Fibroblast of peridontal ligament (primary cell): ENCODE data around the gene MIP.
A peak's percentile ranks its signal among the peaks of the same experiment; 100 is the strongest.
"Not testable (repeated sequence)": the region's sequence is repeated elsewhere in the genome, so short reads cannot be mapped to it uniquely, and the experiment has no call there.

Experiments
- DNase-seq: peaks from one replicate; pipeline ENCODE4 v3.0.0-alpha.2; 2010; ENCODE audit errors: extremely low read depth

Gene MIP

GRCh38 chr12:56468216-56469006, 14.0 kb upstream of the MIP start, which contains the start of gene SPRYD4:
Gene SPRYD4 (plus strand): TSS chr12:56468578. CDS start chr12:56468592, 14 bp downstream.
- DNase-seq, result peak; percentile 89

GRCh38 chr12:56462565-56462964, 8.1 kb upstream of the MIP start:
- DNase-seq, result no peak

DNA sequence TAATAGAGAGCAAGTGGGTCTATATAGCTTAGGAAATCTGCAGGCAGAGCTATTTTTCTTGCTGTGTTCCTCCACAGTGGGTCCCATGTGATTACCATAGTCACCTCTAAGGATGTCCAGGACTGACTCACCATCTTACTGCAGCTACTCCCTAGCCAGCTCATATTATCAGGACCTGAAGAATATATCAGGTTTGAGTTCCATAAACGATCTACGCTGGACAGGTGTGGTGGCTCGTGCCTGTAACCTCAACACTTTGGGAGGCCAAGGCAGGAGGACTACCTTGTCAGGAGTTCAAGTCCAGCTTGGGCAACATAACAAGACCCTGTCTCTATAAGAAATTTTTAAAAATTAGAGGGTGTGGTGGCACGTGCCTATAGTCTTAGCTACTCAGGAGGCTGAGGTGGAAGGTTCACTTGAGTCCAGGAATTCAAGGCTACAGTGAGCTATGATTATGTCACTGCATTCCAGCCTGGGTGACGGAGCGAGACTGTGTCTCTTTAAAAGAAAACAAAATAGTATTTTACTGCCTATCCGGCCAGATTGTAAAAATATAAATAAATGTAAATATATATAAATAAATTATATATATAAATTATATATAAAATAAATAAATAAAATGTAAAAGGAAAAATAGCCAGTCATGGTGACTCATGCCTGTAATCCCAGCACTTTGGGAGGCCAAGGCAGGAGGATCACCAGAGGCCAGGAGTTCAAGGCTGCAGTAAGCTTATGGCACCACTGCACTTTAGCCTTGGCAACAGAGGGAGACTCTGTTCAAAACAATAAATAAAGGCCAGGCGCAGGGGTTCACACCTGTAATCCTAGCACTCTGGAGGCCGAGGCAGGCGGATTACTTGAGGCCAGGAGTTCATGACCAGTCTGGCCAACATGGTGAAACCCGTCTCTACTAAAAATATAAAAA, 7.0 kb upstream of the MIP start:
- no peak for DNase-seq

- no peak for DNase-seq
Measured at GRCh38 chr12:56457817-56458216, 3.4 kb upstream of the MIP start.

- DNase-seq, result no peak
Measured at GRCh38 chr12:56451147-56451546, 3.3 kb downstream of the MIP start.

- DNase-seq, result no peak
Measured at GRCh38 chr12:56450241-56450640, 4.2 kb downstream of the MIP start.

GRCh38 chr12:56449622-56449984, 4.9 kb downstream of the MIP start:
- DNase-seq, result no peak

DNA sequence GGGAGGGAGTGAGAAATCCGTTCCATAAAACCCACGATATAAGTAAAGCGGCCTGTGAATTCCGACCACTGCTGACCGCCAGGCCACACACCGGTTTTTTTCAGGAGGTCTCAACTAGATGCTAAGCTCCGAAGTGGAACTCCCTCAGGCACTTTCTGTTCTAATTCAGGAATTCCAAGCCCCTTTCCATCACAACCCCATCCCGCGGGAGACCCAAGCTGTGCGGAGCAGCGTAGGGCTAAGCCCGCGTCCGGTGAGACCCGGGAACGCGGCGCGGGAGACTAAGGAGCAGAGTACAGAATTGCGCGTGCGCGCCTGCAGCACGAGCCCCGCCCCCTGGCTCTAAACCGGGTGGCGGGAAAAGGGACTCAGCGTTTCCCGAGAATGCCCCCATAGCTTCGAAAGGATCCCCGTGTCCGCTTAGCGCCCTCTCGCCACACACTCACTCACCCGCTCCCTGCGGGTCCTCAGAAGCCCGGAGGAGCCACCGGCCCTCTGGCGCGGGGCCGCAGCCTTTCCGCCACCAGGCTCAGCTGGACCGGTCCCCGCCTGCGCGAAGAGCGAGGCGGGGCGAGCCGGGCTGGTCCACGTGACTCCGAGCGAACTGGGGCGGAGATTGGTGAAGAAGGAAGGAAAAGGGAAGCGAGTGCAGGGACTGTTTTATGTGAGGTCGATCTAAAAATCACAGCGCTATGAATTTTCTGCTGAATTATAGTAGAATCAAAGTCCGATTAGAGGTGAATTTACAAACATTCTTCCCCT, 5.4 kb downstream of the MIP start, which contains the start of gene TIMELESS:
TIMELESS (minus strand) TSS at position 567 of the 762 bp plus-strand sequence. CDS start 15,256 bp downstream, outside the sequence.
- peak; percentile 83 for DNase-seq

DNA sequence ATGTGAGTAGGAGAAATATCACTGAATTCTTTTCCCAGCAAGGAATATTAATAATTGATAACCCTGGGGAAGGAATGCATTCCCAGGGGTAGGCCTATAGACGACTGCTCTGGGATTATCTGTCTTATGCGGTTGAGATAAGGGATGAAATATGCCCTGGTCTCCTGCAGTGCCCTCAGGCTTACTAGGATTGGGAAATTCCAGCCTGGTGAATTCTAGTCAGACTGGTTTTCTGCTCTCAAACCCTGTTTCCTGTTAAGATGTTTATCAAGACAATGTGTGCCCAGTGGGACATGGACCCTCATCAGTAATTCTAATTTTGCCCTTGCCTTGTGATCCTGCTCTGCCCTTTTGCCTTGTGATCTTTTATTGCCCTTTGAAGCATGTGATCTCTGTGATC, 11.2 kb downstream of the MIP start:
- not testable (repeated sequence) for DNase-seq

- no peak for DNase-seq
Measured at GRCh38 chr12:56437430-56438176, 16.9 kb downstream of the MIP start.

DNA sequence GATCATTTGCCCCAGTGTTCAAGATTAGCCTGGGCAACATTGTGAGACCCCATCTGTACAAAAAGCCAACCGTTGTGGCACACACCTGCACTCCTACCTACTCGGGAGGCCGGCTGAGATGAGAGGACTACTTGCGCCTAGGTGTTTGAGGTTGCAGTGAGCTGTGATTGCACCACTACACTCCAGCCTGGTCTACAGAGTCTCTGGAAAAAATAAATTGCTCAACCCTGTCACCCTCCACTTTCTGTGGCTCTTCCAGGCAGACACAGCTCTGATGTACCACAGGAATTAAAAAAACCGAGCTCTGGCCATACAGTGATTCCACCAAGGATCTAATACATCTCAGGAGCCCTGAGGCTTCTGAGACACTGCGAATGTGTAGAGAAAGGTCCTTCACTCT, 19.6 kb downstream of the MIP start:
- no peak for DNase-seq

DNA sequence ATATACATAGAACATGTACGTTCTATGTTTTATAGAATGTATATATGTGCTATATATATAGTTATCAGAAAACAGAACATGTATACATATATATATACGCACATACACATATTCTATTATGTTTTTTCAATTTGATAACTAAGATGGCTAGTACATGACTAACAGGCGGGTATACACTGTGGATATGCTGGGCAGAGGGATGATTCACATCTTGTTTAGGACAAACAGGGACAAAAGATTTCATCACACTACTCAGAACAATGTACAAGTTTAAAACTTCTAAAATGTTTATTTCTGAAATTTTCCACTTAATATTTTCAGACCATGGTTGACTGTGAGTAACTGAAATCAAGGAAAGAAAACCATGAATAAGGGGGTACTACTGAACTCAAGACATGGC, 22.6 kb downstream of the MIP start:
- DNase-seq, result no peak

- no peak for DNase-seq
Measured at GRCh38 chr12:56431288-56431687, 23.2 kb downstream of the MIP start.

GRCh38 chr12:56425940-56426438, 28.5 kb downstream of the MIP start:
- DNase-seq, result no peak

DNA sequence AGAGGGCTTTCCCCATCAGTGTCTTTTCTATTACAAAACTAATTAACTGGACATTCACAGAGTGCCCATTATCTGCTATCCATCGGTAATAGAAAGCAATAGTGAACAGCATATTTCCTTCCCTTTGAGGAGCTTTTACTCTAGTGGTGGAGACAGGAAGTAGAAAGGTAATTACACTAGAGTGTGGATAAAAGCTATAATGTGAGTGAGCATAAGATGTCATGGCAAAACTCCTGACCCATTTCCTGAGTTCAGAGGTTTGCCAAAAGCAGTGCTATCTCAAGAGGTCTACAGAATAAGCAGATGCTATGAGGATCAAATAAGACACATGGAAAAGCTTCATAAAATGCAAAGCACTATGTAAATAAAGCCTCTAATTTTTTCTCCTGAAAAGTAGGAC, 29.3 kb downstream of the MIP start:
- no peak for DNase-seq

DNA sequence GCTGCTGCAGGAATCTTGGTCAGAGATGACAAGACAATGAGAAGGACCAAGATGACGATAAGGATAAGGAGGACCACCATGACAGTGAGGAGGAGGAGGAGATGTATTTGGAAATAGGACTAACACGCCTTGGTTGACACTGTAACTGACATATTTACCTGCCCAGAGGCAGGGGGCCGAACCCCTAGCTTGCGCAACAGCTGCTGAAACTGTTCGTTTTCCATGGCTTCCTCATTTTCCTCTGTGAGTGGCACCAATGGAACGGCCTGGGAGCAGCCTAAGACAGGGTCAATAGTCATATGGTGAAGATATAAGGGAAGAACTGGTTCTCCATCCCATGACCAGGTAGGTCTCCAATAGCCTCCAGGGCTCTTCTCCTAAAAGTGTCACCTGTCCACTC, 34.0 kb downstream of the MIP start:
- no peak for DNase-seq

GRCh38 chr12:56417739-56418138, 36.7 kb downstream of the MIP start:
- no peak for DNase-seq

- no peak for DNase-seq
Measured at GRCh38 chr12:56414401-56414800, 40.1 kb downstream of the MIP start.

DNA sequence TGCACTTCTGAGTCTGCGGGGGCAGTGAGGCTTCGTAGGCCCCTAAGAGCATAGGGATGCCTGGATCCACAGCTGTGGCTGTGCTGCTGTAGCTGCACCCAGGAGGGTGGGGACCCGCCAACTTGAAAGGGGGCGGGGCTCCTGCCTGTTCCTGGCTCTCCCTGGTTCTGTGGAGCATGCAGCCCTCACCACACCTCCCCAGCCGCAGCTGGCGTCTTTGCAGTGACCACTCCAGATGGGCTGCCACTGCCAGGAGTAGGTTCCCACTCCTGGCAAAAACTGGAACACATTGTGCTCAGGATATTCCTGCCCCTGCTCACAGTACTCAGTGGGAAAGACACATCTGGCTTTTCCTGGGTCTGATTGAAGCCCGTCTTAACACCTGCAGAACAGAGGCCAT, 41.1 kb downstream of the MIP start:
- DNase-seq, result no peak

GRCh38 chr12:56411781-56412639, 42.4 kb downstream of the MIP start:
- DNase-seq, result peak; percentile 27
